GM19099 (cell line): ENCODE measurements around the gene CAMKMT.

Source experiments
- POLR2A ChIP-seq: IDR thresholded peaks from 3 replicates; pipeline ENCODE4 v1.6.1; 2011; ENCODE audit warnings: low read depth; ENCODE audit not compliant: insufficient read length; ENCODE audit errors: extremely low read depth

Gene CAMKMT

DNA sequence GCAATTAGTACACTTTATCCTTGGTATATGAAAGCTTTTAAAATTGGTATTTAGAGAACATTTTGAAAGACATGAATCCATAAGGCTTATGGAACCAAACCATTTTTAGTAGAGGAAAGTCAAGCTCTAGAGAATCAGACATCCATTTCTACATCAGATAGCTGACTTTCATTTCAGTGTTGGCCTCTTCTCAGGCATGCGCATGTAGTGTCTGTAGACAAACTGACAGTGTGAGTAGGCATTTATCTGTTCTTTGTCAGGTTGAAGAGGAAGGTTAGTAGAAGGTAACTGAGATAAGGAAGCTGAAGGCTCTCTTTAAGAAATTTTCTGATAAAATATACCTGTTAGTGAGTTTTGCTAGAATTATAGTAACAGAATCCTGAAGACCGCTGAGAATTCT is 357.8 kb downstream of the CAMKMT start:
- no peak for TF ChIP-seq POLR2A

DNA sequence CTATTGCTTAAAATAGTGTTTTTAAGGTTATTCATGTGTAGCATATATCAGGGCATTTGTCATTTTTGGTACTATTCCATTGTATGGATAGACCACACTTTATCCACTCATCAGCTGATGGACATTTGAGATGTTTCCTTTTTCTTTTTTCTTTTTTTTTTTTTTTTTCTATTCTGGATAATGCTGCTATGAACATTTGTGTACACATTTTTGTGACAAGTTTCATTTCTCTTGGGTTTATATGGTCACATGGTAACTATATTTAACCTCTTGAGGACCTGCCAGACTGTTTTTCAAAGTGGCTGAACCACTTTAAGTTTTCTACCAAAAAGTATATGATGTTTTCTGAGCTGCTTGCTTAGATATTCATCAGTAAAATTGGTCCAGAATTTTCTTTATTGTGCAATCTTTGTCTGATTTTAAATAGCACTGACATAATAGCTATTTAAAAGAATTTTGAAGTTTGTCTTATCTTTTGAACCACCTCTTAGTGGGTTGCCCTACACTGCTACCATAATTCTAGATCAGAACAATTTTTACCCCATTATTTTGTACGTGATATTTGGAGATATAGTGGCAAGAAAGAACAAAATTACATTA is 360.4 kb downstream of the CAMKMT start:
- TF ChIP-seq POLR2A: no peak

GRCh38 chr2:44723921-44724320 is 362.2 kb downstream of the CAMKMT start:
- TF ChIP-seq POLR2A: no peak

- no peak for TF ChIP-seq POLR2A
Measured at GRCh38 chr2:44730593-44730992, 368.8 kb downstream of the CAMKMT start.

DNA sequence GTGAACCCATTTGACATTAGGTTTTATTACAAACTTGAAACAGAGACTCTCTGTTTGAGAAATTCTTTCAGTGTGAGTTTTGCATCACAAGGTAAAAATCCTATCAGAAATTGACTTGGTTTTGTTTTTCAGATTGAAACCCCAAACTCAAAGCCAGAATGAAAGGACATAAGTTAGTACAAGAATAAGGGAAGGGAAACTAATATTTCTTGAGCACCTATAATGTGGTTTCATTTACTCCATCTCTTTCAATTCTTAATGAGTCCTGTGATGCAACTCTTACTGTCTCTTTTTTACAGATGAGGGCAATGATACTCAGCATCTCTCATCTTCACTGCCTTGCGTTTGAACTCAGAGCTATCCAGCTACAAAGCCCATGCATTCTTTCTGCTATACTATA is 369.8 kb downstream of the CAMKMT start:
- TF ChIP-seq POLR2A: no peak

- TF ChIP-seq POLR2A: no peak
Measured at GRCh38 chr2:44736270-44736942, 374.7 kb downstream of the CAMKMT start.

DNA sequence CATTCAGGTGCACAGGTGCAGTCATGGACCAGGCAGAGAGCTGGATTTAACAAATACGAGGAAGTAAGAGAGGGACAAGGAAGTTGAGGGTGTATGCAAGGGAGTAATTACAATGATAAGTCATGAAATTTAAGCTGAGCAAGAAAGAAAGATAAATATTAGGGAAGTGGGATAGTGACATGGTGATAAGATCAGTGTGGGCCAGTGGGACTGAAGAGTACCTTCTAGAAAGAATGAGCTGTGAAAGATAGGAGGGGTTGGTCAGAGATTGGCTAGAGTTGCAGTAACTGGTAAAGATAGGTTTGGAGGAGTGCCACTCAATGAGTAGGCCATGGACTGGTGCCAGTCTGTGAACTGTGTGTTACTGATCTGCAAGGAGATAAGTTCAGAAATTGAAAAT is 378.9 kb downstream of the CAMKMT start:
- TF ChIP-seq POLR2A: no peak

DNA sequence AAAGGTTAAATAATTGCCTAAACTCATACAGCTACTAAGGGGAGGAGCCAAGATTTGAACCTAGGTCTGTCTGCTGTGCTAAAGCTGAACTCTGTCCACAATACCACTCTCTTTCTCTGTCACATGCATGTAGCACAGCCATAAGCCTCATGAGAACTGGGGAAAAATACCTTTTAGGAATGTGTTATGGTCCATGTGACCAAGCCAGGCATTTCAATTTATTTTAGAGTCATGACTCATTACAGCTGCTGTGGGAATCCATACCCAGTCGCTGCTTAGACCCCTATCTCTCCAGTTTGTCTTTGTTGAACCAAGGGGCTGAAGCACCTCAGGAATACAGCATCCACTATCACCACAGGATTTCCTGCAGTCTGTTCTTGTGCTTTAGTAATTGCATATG is 379.8 kb downstream of the CAMKMT start:
- TF ChIP-seq POLR2A: no peak

DNA sequence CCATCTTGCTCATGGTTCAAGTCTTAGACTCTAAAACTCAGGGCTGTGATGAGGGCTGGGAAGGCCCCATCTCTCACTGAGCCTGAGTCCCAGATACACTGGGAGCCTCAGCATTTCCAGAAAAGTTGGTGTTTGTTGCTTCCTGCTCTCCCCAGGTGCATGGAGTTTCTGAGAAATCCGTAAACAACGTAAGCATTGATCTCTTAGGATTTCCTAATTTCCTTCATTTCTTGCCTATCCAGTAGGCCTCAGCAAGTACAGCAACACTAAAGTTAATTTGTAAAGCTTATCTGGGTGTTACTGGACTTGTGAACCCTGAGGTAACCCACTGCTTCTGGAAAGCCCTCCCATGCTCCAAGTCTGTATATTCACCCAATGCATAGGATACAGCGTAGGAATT is 380.3 kb downstream of the CAMKMT start:
- TF ChIP-seq POLR2A: no peak

GRCh38 chr2:44743473-44743872 is 381.7 kb downstream of the CAMKMT start:
- no peak for TF ChIP-seq POLR2A

DNA sequence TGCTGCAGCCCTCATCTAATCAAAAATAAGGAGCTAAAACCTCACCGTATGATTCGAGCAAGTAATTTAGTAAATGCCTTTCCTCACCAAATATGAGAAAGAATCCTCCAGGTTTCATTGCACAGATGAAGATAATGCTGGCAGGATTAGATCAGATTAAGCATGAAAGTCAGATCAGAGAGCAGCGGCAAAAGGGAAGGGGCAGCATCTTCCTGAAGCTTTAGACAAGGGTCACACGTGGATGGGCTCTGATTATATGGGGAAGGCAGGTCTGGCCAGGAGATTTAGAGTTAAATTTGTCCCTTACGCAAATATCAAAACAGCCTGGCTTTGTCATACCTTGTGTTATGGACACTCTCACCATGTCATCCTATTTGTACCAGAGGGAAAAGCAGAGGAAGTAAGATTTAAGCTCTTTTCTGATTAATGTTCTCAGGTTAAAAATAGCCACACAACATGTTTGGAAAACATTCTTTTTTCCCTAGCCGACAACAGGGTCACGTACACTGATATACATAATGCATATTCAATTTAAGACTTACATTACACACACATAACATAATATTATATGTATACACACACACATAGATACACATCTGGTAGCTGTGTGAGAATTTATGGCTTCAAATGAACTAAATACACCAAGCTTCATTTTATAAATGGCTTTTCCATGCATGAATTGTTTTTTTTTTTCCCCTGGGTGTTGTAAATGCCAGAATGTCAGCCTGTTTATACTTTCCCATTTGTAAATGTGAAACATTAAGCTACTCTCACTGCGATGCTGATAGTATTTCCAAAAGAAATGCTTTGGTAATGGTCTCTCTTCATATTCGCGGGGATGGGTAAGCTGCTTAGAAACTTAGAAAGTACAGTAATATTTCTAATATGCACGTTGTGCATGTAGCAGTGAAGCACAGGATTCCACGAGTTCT is 383.5 kb downstream of the CAMKMT start:
- no peak for TF ChIP-seq POLR2A

- TF ChIP-seq POLR2A: no peak
Measured at GRCh38 chr2:44745922-44746766, 384.4 kb downstream of the CAMKMT start.

- TF ChIP-seq POLR2A: no peak
Measured at GRCh38 chr2:44746856-44747615, 385.3 kb downstream of the CAMKMT start.

GRCh38 chr2:44747794-44748193 is 386.0 kb downstream of the CAMKMT start:
- no peak for TF ChIP-seq POLR2A
